SK-N-SH treated with all-trans-retinoic acid at 6 μM for 48 hours (cell line): ENCODE measurements around the gene BICDL1.

Source experiments
- ATAC-seq: fragments of 200-7000 bp; cut with Tn5 transposase; 3 replicates; pipeline ENCODE4 v1.9.1; 2020; ENCODE audit warnings: mild to moderate bottlenecking, moderate library complexity
- ARNTL ChIP-seq: fragments of 450-650 bp; formaldehyde crosslinking; IDR thresholded peaks from 2 replicates; pipeline ENCODE4 v1.5.0; 2020; ENCODE audit warnings: low read depth, mild to moderate bottlenecking, moderate library complexity, borderline replicate concordance
- BACH2 ChIP-seq: fragments of 250-450 bp; sonication (Bioruptor Pico); IDR thresholded peaks from 2 replicates; pipeline ENCODE4 v1.9.0; 2021; ENCODE audit warnings: mild to moderate bottlenecking, borderline replicate concordance
- CREB5 ChIP-seq: fragments of 250-450 bp; sonication (Bioruptor Pico); IDR thresholded peaks from 2 replicates; pipeline ENCODE4 v1.5.1; 2020; ENCODE audit warnings: low read depth, mild to moderate bottlenecking, moderate library complexity
- CSDC2 ChIP-seq: fragments of 250-450 bp; sonication (Bioruptor Pico); IDR thresholded peaks from 2 replicates; pipeline ENCODE4 v1.5.0; 2020; ENCODE audit warnings: mild to moderate bottlenecking, moderate library complexity
- CSRNP3 ChIP-seq: fragments of 250-450 bp; sonication (Bioruptor Pico); IDR thresholded peaks from 2 replicates; pipeline ENCODE4 v1.5.1; 2021; ENCODE audit warnings: mild to moderate bottlenecking, moderate library complexity
- ESRRG ChIP-seq: fragments of 250-450 bp; sonication (Bioruptor Pico); IDR thresholded peaks from 2 replicates; pipeline ENCODE4 v1.6.1; 2021; ENCODE audit warnings: mild to moderate bottlenecking
- GLIS3 ChIP-seq: fragments of 250-450 bp; sonication (Bioruptor Pico); IDR thresholded peaks from 2 replicates; pipeline ENCODE4 v1.5.0; 2020; ENCODE audit warnings: mild to moderate bottlenecking, moderate library complexity
- OSR1 ChIP-seq: fragments of 250-450 bp; sonication (Bioruptor Pico); IDR thresholded peaks from 2 replicates; pipeline ENCODE4 v1.8.0; 2022; ENCODE audit warnings: moderate library complexity, mild to moderate bottlenecking, inconsistent platforms
- PATZ1 ChIP-seq: fragments of 250-450 bp; sonication (Bioruptor Pico); IDR thresholded peaks from 2 replicates; pipeline ENCODE4 v1.8.0; 2020; ENCODE audit warnings: mild to moderate bottlenecking, moderate library complexity, borderline replicate concordance
- POU6F1 ChIP-seq: fragments of 250-450 bp; sonication (Bioruptor Pico); IDR thresholded peaks from 2 replicates; pipeline ENCODE4 v1.8.0; 2021; ENCODE audit warnings: low read depth, mild to moderate bottlenecking, moderate library complexity, borderline replicate concordance
- PPARA ChIP-seq: fragments of 250-450 bp; sonication (Bioruptor Pico); IDR thresholded peaks from 2 replicates; pipeline ENCODE4 v1.5.0; 2020; ENCODE audit warnings: mild to moderate bottlenecking, borderline replicate concordance
- RARB ChIP-seq: fragments of 250-450 bp; sonication (Bioruptor Pico); IDR thresholded peaks from 2 replicates; pipeline ENCODE4 v1.8.0; 2021; ENCODE audit warnings: mild to moderate bottlenecking, moderate library complexity
- SNAI2 ChIP-seq: fragments of 250-450 bp; sonication (Bioruptor Pico); IDR thresholded peaks from 2 replicates; pipeline ENCODE4 v1.5.0; 2020; ENCODE audit warnings: mild to moderate bottlenecking, moderate library complexity
- TCF4 ChIP-seq: fragments of 250-450 bp; sonication (Bioruptor Pico); IDR thresholded peaks from 2 replicates; pipeline ENCODE4 v1.8.0; 2021; ENCODE audit warnings: mild to moderate bottlenecking, moderate library complexity, borderline replicate concordance
- TOX ChIP-seq: fragments of 250-450 bp; sonication (Bioruptor Pico); IDR thresholded peaks from 2 replicates; pipeline ENCODE4 v1.8.0; 2021; ENCODE audit warnings: mild to moderate bottlenecking, moderate library complexity, borderline replicate concordance
- TSHZ2 ChIP-seq: fragments of 250-450 bp; sonication (Bioruptor Pico); IDR thresholded peaks from 2 replicates; pipeline ENCODE4 v1.5.0; 2020; ENCODE audit warnings: mild to moderate bottlenecking, moderate library complexity
- ZC3H10 ChIP-seq: fragments of 250-450 bp; sonication (Bioruptor Pico); IDR thresholded peaks from 2 replicates; pipeline ENCODE4 v1.5.1; 2021; ENCODE audit warnings: mild to moderate bottlenecking, moderate library complexity
- ZFP3 ChIP-seq: fragments of 250-450 bp; sonication (Bioruptor Pico); IDR thresholded peaks from 2 replicates; pipeline ENCODE4 v1.5.0; 2020; ENCODE audit warnings: mild to moderate bottlenecking, moderate library complexity
- ZNF70 ChIP-seq: fragments of 450-650 bp; formaldehyde crosslinking; IDR thresholded peaks from 2 replicates; pipeline ENCODE4 v1.5.0; 2020; ENCODE audit warnings: mild to moderate bottlenecking, moderate library complexity
- ZNF8 ChIP-seq: fragments of 450-650 bp; formaldehyde crosslinking; IDR thresholded peaks from 2 replicates; pipeline ENCODE4 v1.5.0; 2020; ENCODE audit warnings: mild to moderate bottlenecking, moderate library complexity

Gene BICDL1

GRCh38 chr12:119992129-119992705, 3.2 kb downstream of the BICDL1 start (continued):
- TF ChIP-seq PATZ1 = no peak
- no peak for TF ChIP-seq TCF4

GRCh38 chr12:119994892-119995658, 6.0 kb downstream of the BICDL1 start:
- TF ChIP-seq SNAI2 (no peak), PATZ1 (no peak), ESRRG (no peak), ZNF8 (no peak), BACH2 (CRISPR knock-in tag) (no peak)
- TF ChIP-seq, all 23 proteins: peak for 0
- ATAC-seq = no peak

GRCh38 chr12:119996417-119996816, 7.4 kb downstream of the BICDL1 start:
- ATAC-seq = no peak
- no peak for TF ChIP-seq BACH2 (CRISPR knock-in tag)
- no peak for TF ChIP-seq GLIS3 (CRISPR knock-in tag)
- TF ChIP-seq CREB5 (CRISPR knock-in tag) = no peak
- TF ChIP-seq ZNF8 = no peak
- TF ChIP-seq CSRNP3 (CRISPR knock-in tag) = no peak
- TF ChIP-seq TSHZ2 (CRISPR knock-in tag) = no peak
- TF ChIP-seq PPARA (CRISPR knock-in tag) = no peak
- TF ChIP-seq ZC3H10 (CRISPR knock-in tag) = no peak
- no peak for TF ChIP-seq OSR1 (CRISPR knock-in tag)
- no peak for TF ChIP-seq ZFP3 (CRISPR knock-in tag)
- TF ChIP-seq CSDC2 = no peak
- TF ChIP-seq RARB (CRISPR knock-in tag) = no peak
- no peak for TF ChIP-seq ESRRG
- no peak for TF ChIP-seq TOX (CRISPR knock-in tag)
- no peak for TF ChIP-seq ZNF70 (CRISPR knock-in tag)
- TF ChIP-seq ARNTL (CRISPR knock-in tag) = no peak
- TF ChIP-seq POU6F1 = no peak
